AG10803 (cell line): ENCODE data around the gene VPS37D.
"Not testable (repeated sequence)": the region's sequence is repeated elsewhere in the genome, so short reads cannot be mapped to it uniquely, and the experiment has no call there.

Source experiments
- DNase-seq: peaks from one replicate; pipeline ENCODE4 v3.0.0; 2010; ENCODE audit warnings: low read depth
- H3K4me3 ChIP-seq: 2 replicates; pipeline ENCODE4 v1.5.1; 2011; ENCODE audit warnings: mild to moderate bottlenecking, low read length, control low read depth
- TF ChIP-seq, protein P1 (sequence below): conservative IDR thresholded peaks from 2 replicates; pipeline ENCODE4 v1.5.1; 2011; ENCODE audit warnings: mild to moderate bottlenecking, low read length, control low read depth, inconsistent platforms

VPS37D gene, protein sequence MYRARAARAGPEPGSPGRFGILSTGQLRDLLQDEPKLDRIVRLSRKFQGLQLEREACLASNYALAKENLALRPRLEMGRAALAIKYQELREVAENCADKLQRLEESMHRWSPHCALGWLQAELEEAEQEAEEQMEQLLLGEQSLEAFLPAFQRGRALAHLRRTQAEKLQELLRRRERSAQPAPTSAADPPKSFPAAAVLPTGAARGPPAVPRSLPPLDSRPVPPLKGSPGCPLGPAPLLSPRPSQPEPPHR

DNA sequence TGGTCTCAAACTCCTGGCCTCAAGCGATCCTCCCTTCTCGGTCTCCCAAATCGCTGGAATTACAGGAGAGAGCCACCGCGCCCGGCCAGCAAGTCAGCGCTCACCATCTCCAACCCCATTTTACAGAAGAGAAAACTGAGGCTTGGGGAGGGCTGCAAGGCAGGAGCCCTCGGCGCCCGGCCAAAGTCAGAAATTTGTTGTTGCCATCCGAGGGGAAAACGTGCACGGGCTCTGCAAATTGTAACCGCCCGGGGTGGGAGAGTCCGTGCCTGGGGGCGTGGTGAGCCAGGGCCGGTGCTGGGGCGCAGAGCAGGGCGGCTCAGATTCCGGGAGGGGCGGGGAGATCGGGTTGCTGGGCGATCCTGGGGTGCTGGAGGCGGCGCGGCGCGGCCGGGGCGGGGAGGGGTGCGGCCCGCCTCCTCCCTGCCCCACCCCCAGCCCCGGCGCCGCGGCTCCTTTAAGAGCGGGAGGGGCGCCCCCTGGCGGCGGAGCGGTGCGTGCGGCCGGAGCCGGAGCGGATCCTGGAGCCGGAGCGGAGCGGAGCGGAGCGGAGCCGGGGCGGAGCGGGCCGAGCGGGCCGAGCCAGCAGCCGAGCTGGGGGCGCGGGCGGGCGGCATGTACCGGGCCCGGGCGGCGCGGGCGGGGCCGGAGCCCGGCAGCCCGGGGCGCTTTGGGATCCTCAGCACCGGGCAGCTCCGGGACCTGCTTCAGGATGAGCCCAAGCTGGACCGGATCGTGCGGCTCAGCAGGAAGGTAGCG is at the start of gene VPS37D:
VPS37D (plus strand) TSS at position 488 of the 759 bp plus-strand sequence; CDS start at position 616, 128 bp downstream.
- peak; percentile 87 for DNase-seq
- H3K4me3 ChIP-seq: peak within 1 kb of the TSS; percentile 72
- TF ChIP-seq, protein P1, sequence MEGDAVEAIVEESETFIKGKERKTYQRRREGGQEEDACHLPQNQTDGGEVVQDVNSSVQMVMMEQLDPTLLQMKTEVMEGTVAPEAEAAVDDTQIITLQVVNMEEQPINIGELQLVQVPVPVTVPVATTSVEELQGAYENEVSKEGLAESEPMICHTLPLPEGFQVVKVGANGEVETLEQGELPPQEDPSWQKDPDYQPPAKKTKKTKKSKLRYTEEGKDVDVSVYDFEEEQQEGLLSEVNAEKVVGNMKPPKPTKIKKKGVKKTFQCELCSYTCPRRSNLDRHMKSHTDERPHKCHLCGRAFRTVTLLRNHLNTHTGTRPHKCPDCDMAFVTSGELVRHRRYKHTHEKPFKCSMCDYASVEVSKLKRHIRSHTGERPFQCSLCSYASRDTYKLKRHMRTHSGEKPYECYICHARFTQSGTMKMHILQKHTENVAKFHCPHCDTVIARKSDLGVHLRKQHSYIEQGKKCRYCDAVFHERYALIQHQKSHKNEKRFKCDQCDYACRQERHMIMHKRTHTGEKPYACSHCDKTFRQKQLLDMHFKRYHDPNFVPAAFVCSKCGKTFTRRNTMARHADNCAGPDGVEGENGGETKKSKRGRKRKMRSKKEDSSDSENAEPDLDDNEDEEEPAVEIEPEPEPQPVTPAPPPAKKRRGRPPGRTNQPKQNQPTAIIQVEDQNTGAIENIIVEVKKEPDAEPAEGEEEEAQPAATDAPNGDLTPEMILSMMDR: peak; percentile 45

DNA sequence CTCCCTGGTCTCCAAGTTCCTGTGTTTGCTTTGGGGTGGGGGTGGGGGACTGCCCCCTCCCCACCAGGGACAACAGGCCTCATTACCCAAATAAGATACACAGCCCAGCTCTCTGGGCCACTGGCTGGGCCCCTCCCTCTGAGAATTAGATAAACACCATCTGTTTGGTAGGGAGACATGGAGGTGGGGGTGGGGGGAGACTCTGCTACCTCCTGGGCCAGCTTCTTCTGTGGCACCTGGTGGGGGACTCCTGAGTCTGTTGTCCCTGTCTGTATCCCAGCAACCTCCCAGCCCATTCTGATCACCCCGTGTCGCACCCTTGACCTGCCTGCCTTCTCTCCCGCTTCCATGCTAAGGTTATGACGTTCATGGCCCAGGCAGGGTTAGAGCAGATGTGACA is 49.1 kb upstream of the VPS37D start:
- no peak overlapping the region for H3K4me3 ChIP-seq
- no peak for DNase-seq
- TF ChIP-seq, protein P1: no peak

DNA sequence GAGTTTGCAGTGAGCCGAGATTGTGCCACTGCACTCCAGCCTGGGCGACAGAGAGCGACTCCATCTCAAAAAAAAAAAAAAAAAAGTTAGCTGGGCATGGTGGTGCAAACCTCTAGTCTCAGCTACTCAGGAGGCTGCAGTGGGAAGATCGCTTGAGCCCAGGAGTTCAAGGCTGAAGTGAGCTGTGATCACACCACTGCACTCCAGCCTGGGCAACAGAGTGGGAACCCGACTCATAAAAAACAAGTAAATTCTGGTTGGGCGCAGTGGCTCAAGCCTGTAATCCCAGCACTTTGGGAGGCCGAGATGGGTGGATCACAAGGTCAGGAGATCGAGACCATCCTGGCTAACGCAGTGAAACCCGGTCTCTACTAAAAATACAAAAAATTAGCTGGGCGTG is 48.2 kb upstream of the VPS37D start:
- DNase-seq, H3K4me3 ChIP-seq: not testable (repeated sequence)

DNA sequence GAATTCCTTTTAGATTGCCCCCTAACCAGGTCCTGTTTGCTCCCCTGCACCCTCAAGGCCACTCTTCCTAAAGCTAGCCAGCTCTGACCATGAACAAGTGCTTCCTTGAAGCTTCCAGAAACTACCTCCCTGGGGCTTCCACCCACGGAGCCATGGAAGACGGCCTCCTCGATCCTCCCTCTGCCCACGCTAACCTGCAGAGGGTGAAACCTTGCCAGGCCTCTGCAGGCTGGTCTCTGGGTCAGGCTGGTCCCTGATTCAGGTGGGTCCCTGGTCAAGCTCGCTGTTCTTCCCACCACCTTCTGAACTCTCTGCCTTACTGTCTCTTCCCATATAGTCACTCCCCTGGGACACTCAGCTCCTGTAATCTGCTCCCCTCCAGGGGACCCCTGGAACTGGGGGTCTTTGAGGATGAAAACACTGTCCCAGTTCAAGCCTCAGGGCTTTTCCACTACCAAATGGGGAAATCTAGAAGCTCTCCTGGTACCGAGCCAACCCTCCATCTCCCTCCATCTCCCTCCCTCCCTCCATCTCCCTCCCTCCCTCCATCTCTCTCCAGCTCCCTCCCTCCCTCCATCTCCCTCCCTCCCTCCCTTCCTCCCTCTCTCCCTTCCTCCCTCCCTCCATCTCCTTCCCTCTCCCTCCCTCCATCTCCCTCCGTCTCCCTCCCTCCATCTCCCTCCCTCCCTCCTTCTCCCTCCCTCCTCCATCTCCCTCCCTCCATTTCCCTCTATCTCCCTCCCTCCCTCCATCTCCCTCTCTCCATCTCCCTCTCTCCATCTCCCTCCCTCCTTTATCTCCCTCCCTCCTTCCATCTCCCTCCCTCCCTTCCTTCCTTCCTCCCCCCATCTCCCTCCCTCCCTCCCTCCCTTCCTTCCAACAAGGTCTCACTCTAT is 46.2 kb upstream of the VPS37D start:
- no peak for DNase-seq
- TF ChIP-seq, protein P1: no peak
- no peak overlapping the region for H3K4me3 ChIP-seq

DNA sequence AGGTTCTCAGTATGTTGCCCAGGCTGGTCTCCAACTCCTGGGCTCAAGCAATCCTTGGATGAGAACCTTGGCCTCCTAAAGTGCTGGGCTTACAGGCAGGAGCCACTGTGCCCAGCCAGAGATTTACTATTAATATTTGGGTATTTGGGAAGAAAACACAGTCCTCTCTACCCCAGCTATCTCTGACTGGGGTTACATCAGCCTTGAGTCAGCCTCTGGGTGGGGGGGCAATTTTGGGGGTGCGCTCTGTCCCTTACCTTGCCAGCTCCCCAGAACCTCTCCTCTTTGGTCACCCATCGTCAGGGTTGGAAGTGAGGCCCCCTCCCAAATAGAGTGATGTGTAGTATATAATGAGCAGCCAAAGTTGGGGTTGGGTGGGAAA is 45.1 kb upstream of the VPS37D start:
- no peak overlapping the region for H3K4me3 ChIP-seq
- TF ChIP-seq, protein P1: no peak
- no peak for DNase-seq

DNA sequence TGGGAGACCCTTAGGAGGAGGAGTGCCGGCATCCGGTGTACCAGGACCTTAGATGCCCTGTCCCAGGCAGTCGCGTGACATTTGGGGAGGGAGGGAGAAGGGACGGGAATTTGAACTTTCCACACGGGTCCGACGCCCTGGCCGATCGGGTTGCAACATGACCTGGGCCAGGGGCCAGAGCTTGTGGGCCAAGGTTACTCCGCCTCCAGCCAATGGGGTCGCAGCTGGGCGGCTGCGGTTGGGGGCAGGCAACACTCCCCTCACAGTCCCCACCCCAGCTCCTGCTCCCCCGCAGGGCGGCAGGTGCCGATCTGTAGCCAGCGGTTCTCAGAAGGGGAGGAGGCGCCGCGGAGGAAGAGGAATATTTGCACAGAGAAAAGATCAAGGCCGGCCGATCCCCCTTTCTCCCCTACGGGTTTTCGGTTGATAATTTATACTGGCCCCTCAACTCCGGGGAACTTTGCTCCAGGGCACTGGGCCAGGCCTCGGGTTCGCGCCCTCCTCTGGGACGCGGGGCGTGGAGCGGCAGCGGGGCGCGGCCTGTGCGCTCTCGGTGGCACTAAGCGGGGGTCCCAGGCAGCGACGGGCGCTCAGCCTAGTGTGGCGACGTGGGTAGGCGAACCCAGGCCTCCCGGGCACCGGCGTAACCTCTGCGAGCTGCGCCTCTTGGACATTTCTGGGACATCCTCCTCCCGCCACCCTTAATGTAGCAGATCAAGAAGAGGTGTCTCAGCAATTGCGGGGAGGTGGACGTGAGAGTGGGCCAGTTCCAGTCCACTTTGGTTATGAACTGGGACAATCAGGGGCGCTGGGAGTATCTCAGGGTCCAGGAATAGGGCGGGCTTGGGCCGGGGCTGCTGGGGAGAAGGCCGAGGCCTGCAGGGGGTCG is 44.5 kb upstream of the VPS37D start:
- no peak overlapping the region for H3K4me3 ChIP-seq
- TF ChIP-seq, protein P1: no peak
- peak; percentile 21 for DNase-seq
